Stimulated activated naive B cell treated with anti-CD40 and anti-IgM and Interleukin-4, amounts not matched to agents 10 μg/mL and 1 μg/mL and 100 μg/mL, for 72 hours (primary cell): Measurements from ENCODE around the gene SUB1.

ENCODE experiments used
- ATAC-seq, 2 donors: fragments of 150-1000 bp; cut with Tn5 transposase; replicated peaks; 2 replicates each; pipeline ENCODE4 v1.10.0; 2021; ENCODE audit warnings: moderate library complexity in 1 of 2
- DNase-seq: peaks from one replicate; pipeline ENCODE4 v3.0.0; 2021
- H3K27ac Mint-ChIP-seq: one replicate; pipeline ENCODE4 v1.8.0; 2022; ENCODE audit warnings: mild to moderate bottlenecking, mixed read lengths
- H3K27me3 Mint-ChIP-seq, 2 donors: one replicate each; pipeline ENCODE4 v1.8.0; 2022; ENCODE audit warnings: mixed read lengths in 2 of 2
- H3K36me3 Mint-ChIP-seq, 2 donors: one replicate each; pipeline ENCODE4 v1.8.0; 2022; ENCODE audit warnings: mixed read lengths in 2 of 2, mild to moderate bottlenecking in 1 of 2
- H3K4me1 Mint-ChIP-seq, 2 donors: one replicate each; pipeline ENCODE4 v1.8.0; 2022; ENCODE audit warnings: mixed read lengths in 2 of 2, mild to moderate bottlenecking in 1 of 2
- H3K4me3 Mint-ChIP-seq, 2 donors: one replicate each; pipeline ENCODE4 v1.8.0; 2022; ENCODE audit warnings: mild to moderate bottlenecking in 2 of 2, mixed read lengths in 2 of 2, moderate library complexity in 1 of 2
- H3K9me3 Mint-ChIP-seq, 2 donors: one replicate each; pipeline ENCODE4 v1.8.0; 2022; ENCODE audit warnings: mixed read lengths in 2 of 2, mild to moderate bottlenecking in 1 of 2

Gene SUB1

DNA sequence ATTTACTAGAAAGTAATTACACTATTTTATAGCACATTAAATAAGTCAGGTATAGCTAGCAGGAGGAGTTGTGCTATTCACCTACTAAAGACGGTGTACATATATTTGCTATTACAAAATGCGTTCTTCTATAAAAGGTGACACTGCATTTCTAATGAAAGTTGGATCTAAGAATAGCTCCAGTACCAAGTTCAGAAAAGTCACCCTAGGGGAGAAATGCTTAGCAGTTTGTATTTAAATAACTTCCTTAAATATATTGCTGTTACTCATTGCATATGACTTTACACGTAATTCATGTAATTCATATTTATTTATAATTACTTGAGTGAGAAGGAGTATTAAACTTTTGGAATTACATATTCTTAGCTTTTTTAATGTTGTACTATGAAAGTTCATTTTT lies 7.0 kb upstream of the SUB1 start:
- H3K4me3 Mint-ChIP-seq, result no peak overlapping the region
- peaks cover 40 to 75% of the 10 kb centered on the region in 2 donors for H3K4me1 Mint-ChIP-seq
- peaks cover 7 to 13% of the 10 kb centered on the region in 2 donors for H3K27me3 Mint-ChIP-seq
- DNase-seq (no peak), ATAC-seq (peak; percentile 44 to 60)
- peaks cover 0 to 6% of the 10 kb centered on the region in 2 donors for H3K36me3 Mint-ChIP-seq
- no peak overlapping the region for H3K27ac Mint-ChIP-seq
- peaks cover 0 to 11% of the 10 kb centered on the region in 2 donors for H3K9me3 Mint-ChIP-seq

DNA sequence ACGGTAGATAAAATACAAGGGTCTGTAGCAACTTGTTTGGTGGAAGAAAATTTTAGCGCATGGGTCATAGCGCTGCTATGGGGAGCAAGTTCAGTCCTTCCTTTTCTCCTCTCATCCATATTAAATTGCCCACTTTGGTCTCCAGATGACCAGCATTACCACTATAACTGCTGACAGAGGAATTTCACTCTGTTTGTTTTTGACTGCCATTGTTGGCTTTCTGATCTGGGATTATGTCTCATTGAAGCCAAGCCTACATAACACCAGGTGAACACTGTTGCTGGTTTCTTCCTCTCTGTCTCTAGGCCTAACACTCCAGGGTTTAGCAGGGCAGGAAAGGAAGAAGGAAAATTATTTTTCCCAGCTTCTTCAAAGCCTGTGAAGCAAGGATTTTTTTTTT lies 6.6 kb upstream of the SUB1 start:
- H3K4me3 Mint-ChIP-seq, result no peak overlapping the region
- peaks cover 7 to 13% of the 10 kb centered on the region in 2 donors for H3K27me3 Mint-ChIP-seq
- H3K36me3 Mint-ChIP-seq, result peaks cover 0 to 6% of the 10 kb centered on the region in 2 donors
- H3K9me3 Mint-ChIP-seq, result peaks cover 0 to 11% of the 10 kb centered on the region in 2 donors
- no peak overlapping the region for H3K27ac Mint-ChIP-seq
- DNase-seq (no peak), ATAC-seq (no peak)
- peaks cover 42 to 75% of the 10 kb centered on the region in 2 donors for H3K4me1 Mint-ChIP-seq

DNA sequence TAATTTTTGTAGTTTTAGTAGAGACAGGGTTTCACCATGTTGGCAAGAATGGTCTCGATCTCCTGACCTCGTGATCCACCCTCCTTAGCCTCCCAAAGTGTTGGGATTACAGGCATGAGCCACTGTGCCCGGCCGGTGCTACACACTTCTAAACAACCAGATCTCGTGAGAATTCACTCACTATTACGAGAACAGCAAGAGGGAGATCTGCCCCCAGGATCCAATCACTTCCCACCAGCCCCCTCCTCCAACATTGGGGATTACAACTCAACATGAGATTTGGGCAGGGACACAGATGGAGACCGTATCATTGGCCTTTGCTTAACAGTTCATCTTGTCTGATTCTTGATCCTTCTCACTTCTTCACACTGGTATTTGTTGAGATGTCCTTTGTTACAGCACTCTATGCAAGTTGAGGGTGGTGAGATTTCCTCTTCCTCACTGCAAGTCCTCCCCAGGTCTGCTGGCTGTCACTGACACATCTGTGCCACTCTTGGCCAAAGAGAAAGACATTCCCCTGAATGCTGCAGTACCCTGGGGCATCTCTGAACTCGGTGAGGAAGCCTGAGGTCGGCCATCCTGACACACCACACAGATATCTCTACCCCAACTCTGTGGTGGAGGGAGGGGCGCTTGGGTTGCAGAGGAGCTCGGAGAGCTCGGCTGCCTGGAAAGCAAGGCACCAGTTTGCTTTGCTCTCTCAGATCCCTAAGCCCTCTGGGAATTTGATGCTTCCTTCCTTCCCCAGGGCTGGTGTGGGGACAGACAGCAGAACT lies 4.2 kb upstream of the SUB1 start:
- H3K27ac Mint-ChIP-seq, result no peak overlapping the region
- H3K36me3 Mint-ChIP-seq, result peaks cover 5 to 12% of the 10 kb centered on the region in 2 donors
- H3K27me3 Mint-ChIP-seq, result peaks cover 7 to 13% of the 10 kb centered on the region in 2 donors
- DNase-seq, result no peak
- peaks cover 0 to 11% of the 10 kb centered on the region in 2 donors for H3K9me3 Mint-ChIP-seq
- no peak for ATAC-seq
- peaks cover 51 to 82% of the 10 kb centered on the region in 2 donors for H3K4me1 Mint-ChIP-seq
- H3K4me3 Mint-ChIP-seq, result no peak overlapping the region

DNA sequence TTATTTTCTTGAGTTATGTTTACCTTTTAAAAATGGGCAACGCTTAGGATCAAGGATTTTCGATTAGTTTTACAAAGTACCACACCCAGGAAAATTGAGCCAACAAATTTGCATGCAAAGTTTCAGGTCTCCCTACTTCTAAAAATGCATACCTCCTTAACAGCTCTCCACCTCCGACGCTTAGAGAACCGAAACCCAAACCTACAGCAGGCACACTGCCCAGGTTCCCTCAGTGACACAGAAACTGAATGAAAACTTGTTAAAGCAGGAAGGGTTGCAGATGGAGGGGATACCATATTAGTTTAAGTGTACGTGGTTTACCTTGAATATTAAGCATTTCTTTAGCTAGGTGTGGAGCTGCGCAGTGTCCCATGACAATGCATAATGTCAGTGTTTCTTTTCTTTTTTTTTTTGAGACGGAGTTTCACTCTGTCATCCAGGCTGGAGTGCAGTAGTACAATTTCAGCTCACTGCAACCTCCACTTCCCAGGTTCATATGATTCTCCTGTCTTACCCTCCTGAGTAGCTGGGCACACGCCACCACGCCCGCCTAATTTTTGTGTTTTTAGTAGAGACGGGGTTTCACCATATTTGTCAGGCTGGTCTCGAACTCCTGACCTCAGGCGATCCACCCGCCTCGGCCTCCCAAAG lies 1.6 kb upstream of the SUB1 start:
- Mint-ChIP-seq H3K27ac (peak overlapping the region; percentile 4), H3K9me3 (peaks cover 0 to 11% of the 10 kb centered on the region in 2 donors), H3K27me3 (peaks cover 7 to 13% of the 10 kb centered on the region in 2 donors), H3K36me3 (peaks cover 5 to 18% of the 10 kb centered on the region in 2 donors), H3K4me1 (peaks cover 50 to 83% of the 10 kb centered on the region in 2 donors), H3K4me3 (peak overlapping the region; percentile 7 to 23)
- peak; percentile 78 for ATAC-seq
- DNase-seq, result peak; percentile 71

DNA sequence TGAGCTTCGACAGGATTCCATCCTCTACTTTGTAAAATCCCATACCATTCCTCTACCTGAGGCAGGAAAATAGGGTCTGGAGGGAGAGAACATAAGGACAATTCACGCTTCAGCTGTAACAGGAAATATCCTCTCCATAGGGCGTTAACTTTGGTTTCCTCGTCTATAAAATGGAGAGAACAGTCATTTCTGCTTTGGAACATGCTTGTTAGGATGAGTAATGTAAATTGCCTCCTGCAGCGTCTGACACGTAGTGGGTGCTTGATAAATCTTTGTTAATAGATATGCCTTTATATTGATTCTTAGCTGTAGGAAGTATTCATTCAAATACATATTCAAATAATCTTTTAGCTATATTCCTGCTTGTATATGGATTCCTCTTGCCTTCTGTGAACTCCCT lies 711 bp upstream of the SUB1 start:
- Mint-ChIP-seq H3K4me1 (peaks cover 46 to 81% of the 10 kb centered on the region in 2 donors), H3K36me3 (peaks cover 8 to 23% of the 10 kb centered on the region in 2 donors), H3K27me3 (peaks cover 7 to 13% of the 10 kb centered on the region in 2 donors)

DNA sequence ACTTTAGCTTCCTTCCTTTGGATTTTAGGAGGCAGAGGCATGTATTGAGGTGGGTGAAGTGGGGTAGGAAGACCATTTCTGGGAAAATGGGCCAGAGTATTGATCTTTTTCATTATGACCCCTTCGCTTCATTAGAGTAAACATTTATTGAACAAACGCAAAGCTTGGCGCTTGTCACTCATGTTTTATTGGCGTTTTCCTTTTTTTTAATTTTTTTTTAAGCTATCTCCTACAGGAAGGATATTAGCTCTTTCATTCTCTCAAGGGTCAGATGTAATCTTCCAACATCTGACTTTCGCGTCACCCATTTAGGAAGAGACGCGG lies 273 bp upstream of the SUB1 start:
- H3K36me3 Mint-ChIP-seq, result peaks cover 8 to 23% of the 10 kb centered on the region in 2 donors
- DNase-seq (no peak), ATAC-seq (no peak)
- peaks cover 42 to 78% of the 10 kb centered on the region in 2 donors for H3K4me1 Mint-ChIP-seq
- H3K27ac Mint-ChIP-seq, result peak overlapping the region; percentile 96
- peaks cover 7 to 12% of the 10 kb centered on the region in 2 donors for H3K27me3 Mint-ChIP-seq
- H3K9me3 Mint-ChIP-seq, result peaks cover 0 to 10% of the 10 kb centered on the region in 2 donors
- peak overlapping the region; percentile 92 to 97 for H3K4me3 Mint-ChIP-seq

More for the DNA sequence above, 711 bp upstream of the SUB1 start:
- no peak for ATAC-seq
- H3K27ac Mint-ChIP-seq, result peak overlapping the region; percentile 59
- peaks cover 0 to 11% of the 10 kb centered on the region in 2 donors for H3K9me3 Mint-ChIP-seq
- peak overlapping the region in 1 of 2 donors; percentile 92 for H3K4me3 Mint-ChIP-seq
- DNase-seq, result no peak

DNA sequence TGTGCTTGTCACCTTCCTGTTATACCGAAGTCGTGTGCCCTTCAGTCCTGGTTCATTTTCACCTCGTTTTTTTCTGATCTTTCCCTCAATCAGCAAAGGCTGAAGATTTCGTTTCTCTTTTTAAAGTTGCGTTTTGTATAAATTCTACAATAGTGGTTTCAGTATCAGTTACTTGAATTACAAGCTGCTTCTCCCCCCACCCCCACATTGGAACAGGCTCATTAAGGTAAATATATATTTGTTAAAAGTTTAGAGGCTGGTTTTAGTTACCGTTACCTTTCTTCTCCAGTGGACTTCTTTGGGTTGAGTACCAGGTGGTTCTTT lies 881 bp downstream of the SUB1 start:
- H3K27me3 Mint-ChIP-seq, result peaks cover 2 to 4% of the 10 kb centered on the region in 2 donors
- peaks cover 10 to 20% of the 10 kb centered on the region in 2 donors for H3K36me3 Mint-ChIP-seq
- DNase-seq, result no peak
- H3K4me1 Mint-ChIP-seq, result peaks cover 32 to 71% of the 10 kb centered on the region in 2 donors
- ATAC-seq, result no peak
- peak overlapping the region; percentile 96 for H3K27ac Mint-ChIP-seq
- peak overlapping the region; percentile 92 to 97 for H3K4me3 Mint-ChIP-seq
- H3K9me3 Mint-ChIP-seq, result peaks cover 0 to 1% of the 10 kb centered on the region in 2 donors

DNA sequence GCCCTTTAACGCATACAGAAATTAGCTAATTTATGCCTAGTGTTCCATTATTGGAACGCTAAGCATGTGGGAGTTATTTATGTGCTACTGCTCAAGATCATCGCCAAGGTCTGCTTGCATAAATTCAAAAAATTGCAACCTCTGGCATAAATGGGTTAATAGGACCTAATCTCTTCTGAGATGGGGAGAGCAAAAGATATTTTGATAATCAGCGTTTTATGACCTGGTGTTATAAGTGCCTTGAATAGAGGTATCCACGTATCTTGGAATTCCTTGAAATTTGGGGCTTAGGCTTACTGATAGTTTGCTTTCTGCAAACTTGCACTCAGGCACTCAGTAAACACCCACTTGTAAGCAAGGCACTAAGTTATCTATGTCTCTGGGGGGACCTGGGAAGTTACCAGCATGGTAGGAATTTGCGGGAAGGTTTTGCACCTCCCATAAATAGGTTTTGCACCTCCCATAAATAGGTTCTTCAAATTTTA lies 1.8 kb downstream of the SUB1 start:
- Mint-ChIP-seq H3K27ac (no peak overlapping the region), H3K27me3 (no peaks in the 10 kb centered on the region), H3K9me3 (no peaks in the 10 kb centered on the region), H3K36me3 (peaks cover 13 to 25% of the 10 kb centered on the region in 2 donors), H3K4me3 (peak overlapping the region; percentile 92 to 97), H3K4me1 (peaks cover 27 to 65% of the 10 kb centered on the region in 2 donors)
- ATAC-seq (no peak), DNase-seq (no peak)

DNA sequence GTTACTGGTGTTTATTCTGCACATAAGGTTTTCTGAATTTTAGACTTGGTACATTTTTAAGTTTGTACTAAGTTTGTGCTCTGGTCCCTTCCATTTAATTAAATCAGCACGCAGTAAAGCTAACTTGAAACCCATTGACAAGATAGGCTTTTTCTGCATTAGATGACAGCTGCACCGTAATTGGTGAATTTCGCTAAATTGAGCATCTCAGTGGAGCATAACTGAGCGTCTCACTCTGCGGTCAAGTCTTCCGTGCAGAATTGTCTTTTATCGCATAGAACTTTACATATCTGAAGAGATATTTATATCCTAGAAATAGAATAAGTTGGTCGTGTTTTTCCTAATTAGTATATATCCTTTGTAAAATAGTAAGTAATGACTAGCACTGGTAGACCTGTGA lies 4.1 kb downstream of the SUB1 start:
- no peak for ATAC-seq
- peaks cover 18 to 59% of the 10 kb centered on the region in 2 donors for H3K4me1 Mint-ChIP-seq
- H3K4me3 Mint-ChIP-seq, result peak overlapping the region in 1 of 2 donors; percentile 25
- no peaks in the 10 kb centered on the region for H3K9me3 Mint-ChIP-seq
- no peaks in the 10 kb centered on the region for H3K27me3 Mint-ChIP-seq
- H3K27ac Mint-ChIP-seq, result no peak overlapping the region
- peaks cover 20 to 37% of the 10 kb centered on the region in 2 donors for H3K36me3 Mint-ChIP-seq
- DNase-seq, result no peak

DNA sequence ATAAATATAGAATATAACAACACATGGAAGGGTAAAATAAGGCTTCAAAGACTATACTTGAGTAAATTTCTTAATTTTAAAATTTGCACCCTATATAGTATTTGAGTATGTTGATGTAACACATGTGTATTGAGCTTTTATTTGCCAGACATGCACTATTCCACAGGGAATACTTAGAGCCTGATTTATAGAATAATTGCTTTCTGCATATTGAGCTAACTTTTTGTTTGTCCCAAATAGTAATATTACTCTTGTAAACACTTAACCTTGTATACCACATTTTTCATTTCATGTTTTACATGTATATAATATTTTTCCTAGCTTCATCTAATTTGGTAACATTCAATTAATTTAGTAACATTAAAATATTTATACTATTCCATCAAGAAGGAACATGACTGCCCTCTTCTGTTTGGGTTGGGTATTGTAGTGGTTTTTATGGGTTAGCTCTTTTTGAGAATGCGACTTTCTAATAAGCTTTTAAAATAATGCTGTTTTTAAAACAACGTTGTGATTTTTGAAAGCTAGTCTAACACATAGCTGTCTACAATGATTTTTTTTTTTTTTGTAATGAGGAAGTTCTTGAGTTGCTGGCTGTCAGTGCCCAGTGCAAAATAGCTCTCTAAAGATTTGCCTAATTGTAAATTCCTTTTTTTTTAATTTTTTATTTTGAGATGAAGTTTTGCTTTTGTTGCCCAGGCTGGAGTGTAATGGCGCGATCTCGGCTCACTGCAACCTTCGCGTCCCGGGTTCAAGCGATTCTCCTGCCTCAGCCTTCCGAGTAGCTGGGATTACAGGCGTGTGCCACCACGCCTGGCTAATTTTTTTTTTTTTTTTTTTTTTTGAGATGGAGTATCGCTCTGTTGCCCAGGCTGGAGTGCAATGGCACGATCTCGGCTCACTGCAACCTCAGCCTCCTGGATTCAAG lies 4.8 kb downstream of the SUB1 start:
- DNase-seq, result no peak
- Mint-ChIP-seq H3K36me3 (peaks cover 21 to 37% of the 10 kb centered on the region in 2 donors), H3K4me3 (no peak overlapping the region), H3K9me3 (no peaks in the 10 kb centered on the region), H3K4me1 (peaks cover 15 to 52% of the 10 kb centered on the region in 2 donors), H3K27ac (no peak overlapping the region), H3K27me3 (no peaks in the 10 kb centered on the region)
- no peak for ATAC-seq

DNA sequence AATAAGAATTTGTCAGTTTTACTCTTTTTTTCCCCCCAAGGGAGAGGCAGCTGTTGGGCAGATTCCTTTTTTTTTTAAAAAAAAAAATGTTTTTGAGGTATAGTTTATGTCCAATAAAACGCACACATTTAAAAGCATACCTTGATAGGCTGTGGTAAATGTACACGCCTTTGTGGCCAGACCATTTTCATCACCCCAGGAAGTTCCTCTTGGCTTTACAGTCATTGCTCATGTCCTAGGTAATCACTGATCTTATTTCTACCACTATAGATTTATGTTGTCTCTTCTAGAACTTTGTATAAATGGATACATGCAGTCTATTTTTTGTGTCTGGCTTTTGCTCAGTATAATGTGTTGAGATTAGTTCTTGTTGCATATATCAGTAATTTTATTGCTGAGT lies 9.8 kb downstream of the SUB1 start:
- Mint-ChIP-seq H3K4me3 (no peak overlapping the region), H3K36me3 (peaks cover 35 to 57% of the 10 kb centered on the region in 2 donors), H3K9me3 (no peaks in the 10 kb centered on the region), H3K27me3 (no peaks in the 10 kb centered on the region), H3K27ac (no peak overlapping the region), H3K4me1 (peaks cover 21 to 42% of the 10 kb centered on the region in 2 donors)
- ATAC-seq (no peak), DNase-seq (no peak)

DNA sequence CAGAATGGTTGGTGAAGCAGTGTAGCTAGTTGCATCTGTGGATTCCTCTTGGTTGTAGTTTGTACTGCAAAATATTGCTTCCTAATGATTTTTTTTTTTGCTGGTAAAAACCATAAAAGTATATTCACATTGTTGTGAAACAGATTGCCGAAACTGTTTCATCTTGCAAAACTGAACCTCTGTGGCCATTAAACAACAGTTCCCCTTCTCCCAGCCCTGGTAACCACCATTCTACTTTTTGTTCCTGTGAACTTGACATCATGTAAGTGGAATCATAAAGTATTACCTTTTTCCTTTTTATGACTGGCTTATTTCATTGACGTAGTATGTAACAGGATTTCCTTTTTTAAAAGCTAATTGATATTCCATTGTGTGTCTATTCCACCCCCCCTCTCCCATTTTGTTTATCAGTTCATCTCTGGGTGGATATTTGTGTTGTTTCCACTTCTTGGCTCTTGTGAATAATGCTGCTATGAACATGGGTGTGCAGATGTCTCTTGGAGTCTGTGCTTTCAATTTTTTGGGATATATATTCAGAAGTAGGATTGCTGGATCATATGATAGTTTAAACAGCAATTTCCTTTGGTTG lies 11.8 kb downstream of the SUB1 start:
- peak overlapping the region in 1 of 2 donors; percentile 13 for H3K4me3 Mint-ChIP-seq
- H3K36me3 Mint-ChIP-seq, result peaks cover 39 to 62% of the 10 kb centered on the region in 2 donors
- H3K27ac Mint-ChIP-seq, result peak overlapping the region; percentile 61
- no peaks in the 10 kb centered on the region for H3K9me3 Mint-ChIP-seq
- DNase-seq (no peak), ATAC-seq (no peak)
- no peaks in the 10 kb centered on the region for H3K27me3 Mint-ChIP-seq
- H3K4me1 Mint-ChIP-seq, result peaks cover 20 to 34% of the 10 kb centered on the region in 2 donors

DNA sequence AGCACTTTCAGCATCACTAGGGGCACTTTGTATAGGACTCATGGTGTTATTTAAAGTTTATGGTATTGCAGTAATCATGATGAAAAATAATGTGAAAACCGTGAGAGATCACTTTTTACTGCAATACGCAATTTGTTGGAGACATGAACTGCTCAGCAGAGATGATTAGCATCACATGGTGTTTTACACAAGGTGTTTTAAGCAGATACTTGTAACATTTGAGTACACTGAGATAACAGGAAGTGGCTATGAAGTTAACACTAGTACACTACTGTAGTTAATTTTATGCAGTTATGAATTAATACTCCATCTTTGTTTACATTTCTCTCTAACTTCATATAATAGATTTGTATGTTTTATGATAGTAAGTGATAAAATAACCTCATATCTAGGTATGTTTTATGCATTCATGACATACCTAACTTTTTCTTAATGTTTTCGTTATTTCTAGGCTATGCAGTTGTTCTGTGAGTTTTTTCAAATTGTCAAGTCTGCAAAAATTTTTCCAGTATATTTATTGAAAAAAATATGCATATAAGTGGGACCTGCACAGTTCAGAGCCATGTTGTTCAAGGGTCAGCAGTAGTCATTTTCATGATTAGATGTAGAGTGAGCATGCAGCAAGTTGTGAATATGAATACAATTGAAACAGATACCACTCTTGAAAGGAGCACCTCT lies 13.0 kb downstream of the SUB1 start:
- Mint-ChIP-seq H3K36me3 (peaks cover 32 to 55% of the 10 kb centered on the region in 2 donors), H3K9me3 (no peaks in the 10 kb centered on the region), H3K4me3 (no peak overlapping the region), H3K4me1 (peaks cover 13 to 25% of the 10 kb centered on the region in 2 donors), H3K27ac (no peak overlapping the region), H3K27me3 (no peaks in the 10 kb centered on the region)
- no peak for DNase-seq
- ATAC-seq, result no peak
